CD14-positive monocyte (primary cell): ENCODE measurements around the gene C17orf107. TPM values are rescaled to one million over a fixed set of nuclear protein-coding genes. Genes with fewer than 3 reads are reported as not detected.

Source experiments
- DNase-seq, 3 donors: peaks; one replicate each; pipeline ENCODE4 v3.0.0-alpha.2; 2011 to 2022
- H2AFZ ChIP-seq: 2 replicates; pipeline ENCODE4 v1.6.0; 2012; ENCODE audit warnings: mild to moderate bottlenecking, low read depth, low read length, inconsistent platforms; ENCODE audit not compliant: insufficient read depth, poor library complexity, severe bottlenecking
- H3K27ac ChIP-seq, 2 donors: 1 replicate in 1 of 2; 2 replicates in 1 of 2; pipeline ENCODE4 v1.5.1; 2012 to 2013; ENCODE audit warnings: low read length in 2 of 2, control low read depth in 1 of 2, inconsistent platforms in 1 of 2, low read depth in 1 of 2, mild to moderate bottlenecking in 1 of 2
- H3K27me3 ChIP-seq, 2 donors: one replicate each; pipeline versions ENCODE4 v1.6.0 to v1.6.1; 2011 to 2013; ENCODE audit warnings: low read length in 2 of 2; ENCODE audit not compliant: control insufficient read depth in 2 of 2, insufficient read depth in 2 of 2
- H3K36me3 ChIP-seq, 2 donors: replicated peaks in 1 of 2; 1 replicate in 1 of 2; 2 replicates in 1 of 2; pipeline versions ENCODE4 v1.5.1 to v1.6.1; 2012 to 2013; ENCODE audit warnings: low read length in 2 of 2, control low read depth in 1 of 2, inconsistent platforms in 1 of 2, mild to moderate bottlenecking in 1 of 2; ENCODE audit not compliant: insufficient read depth in 2 of 2, control insufficient read depth in 1 of 2
- H3K4me1 ChIP-seq, 2 donors: 1 replicate in 1 of 2; 2 replicates in 1 of 2; pipeline versions ENCODE4 v1.5.1 to v1.6.1; 2012 to 2013; ENCODE audit warnings: low read length in 2 of 2, control low read depth in 1 of 2, inconsistent platforms in 1 of 2, mild to moderate bottlenecking in 1 of 2, moderate library complexity in 1 of 2; ENCODE audit not compliant: insufficient read depth in 2 of 2, control insufficient read depth in 1 of 2
- H3K4me2 ChIP-seq: replicated peaks from 2 replicates; pipeline ENCODE3; 2012; ENCODE audit warnings: low read length, moderate library complexity, mild to moderate bottlenecking; ENCODE audit not compliant: poor library complexity, severe bottlenecking; ENCODE audit errors: extremely low read depth
- H3K4me3 ChIP-seq, 3 experiments: fragments of 200-600 bp in 1 of 3; sonication (generic) in 1 of 3; replicated peaks in 1 of 3; 1 replicate in 2 of 3; 2 replicates in 1 of 3; pipeline ENCODE4 v1.5.1; 2011 to 2013; ENCODE audit warnings: low read length in 3 of 3, mild to moderate bottlenecking in 3 of 3, control low read depth in 2 of 3, low read depth in 2 of 3, inconsistent platforms in 1 of 3, moderate library complexity in 1 of 3
- H3K79me2 ChIP-seq: 2 replicates; pipeline ENCODE4 v1.6.0; 2012; ENCODE audit warnings: mild to moderate bottlenecking, control low read depth, inconsistent platforms, low read length, moderate library complexity; ENCODE audit not compliant: insufficient read depth
- H3K9ac ChIP-seq: 2 replicates; pipeline ENCODE4 v1.6.0; 2017; ENCODE audit warnings: low read length, mild to moderate bottlenecking; ENCODE audit not compliant: insufficient read depth, poor library complexity, severe bottlenecking
- H3K9me3 ChIP-seq, 2 donors: replicated peaks in 1 of 2; 1 replicate in 1 of 2; 2 replicates in 1 of 2; pipeline versions ENCODE4 v1.5.1 to v1.6.1; 2012 to 2013; ENCODE audit warnings: low read length in 2 of 2, control low read depth in 1 of 2; ENCODE audit not compliant: control insufficient read depth in 1 of 2, insufficient read depth in 1 of 2
- H4K20me1 ChIP-seq: 2 replicates; pipeline ENCODE4 v1.6.0; 2012; ENCODE audit warnings: mild to moderate bottlenecking, low read length, control low read depth, moderate library complexity; ENCODE audit not compliant: insufficient read depth
- H3K27ac Mint-ChIP-seq, 7 donors: one replicate each; pipeline ENCODE4 v1.8.0; 2020; ENCODE audit warnings: mild to moderate bottlenecking in 7 of 7, mixed read lengths in 7 of 7, moderate library complexity in 6 of 7, inconsistent platforms in 2 of 7
- H3K27me3 Mint-ChIP-seq, 3 donors: one replicate each; pipeline ENCODE4 v1.8.0; 2021 to 2022; ENCODE audit warnings: low read depth in 3 of 3, mild to moderate bottlenecking in 3 of 3, mixed read lengths in 3 of 3, moderate library complexity in 3 of 3, inconsistent platforms in 1 of 3
- H3K36me3 Mint-ChIP-seq, 2 donors: one replicate each; pipeline ENCODE4 v1.8.0; 2020; ENCODE audit warnings: mixed read lengths in 2 of 2, inconsistent platforms in 1 of 2, mild to moderate bottlenecking in 1 of 2
- H3K4me1 Mint-ChIP-seq: one replicate; pipeline ENCODE4 v1.8.0; 2020; ENCODE audit warnings: mild to moderate bottlenecking, mixed read lengths
- H3K4me3 Mint-ChIP-seq, 2 donors: one replicate each; pipeline ENCODE4 v1.8.0; 2020; ENCODE audit warnings: mild to moderate bottlenecking in 2 of 2, mixed read lengths in 2 of 2, moderate library complexity in 1 of 2
- H3K9me3 Mint-ChIP-seq, 7 donors: one replicate each; pipeline ENCODE4 v1.8.0; 2020 to 2022; ENCODE audit warnings: mixed read lengths in 7 of 7, mild to moderate bottlenecking in 6 of 7, moderate library complexity in 6 of 7, inconsistent platforms in 2 of 7
- WGBS: methylation state at CpG from one replicate; pipeline ENCODE4 v1.1.5; 2013; ENCODE audit warnings: missing lambda C conversion rate; ENCODE audit not compliant: insufficient coverage; 5-methylcytosine and 5-hydroxymethylcytosine counted together
- intact Hi-C, 2 donors: fragments of 100-400 bp; cut with micrococcal nuclease; formaldehyde crosslinking; loops; one replicate each; pipeline versions ENCODE4 v1.15.0 to v1.15.1; 2023
- polyA plus RNA-seq, 3 donors: library from polyadenylated mRNA; depleted of rRNA in 1 of 3; unstranded in 2 of 3; stranded (reverse) in 1 of 3; fragments of 300-500 nt in 2 of 3; fragments of >200 nt in 1 of 3; fragmentation: Illumina TruSeq in 2 of 3; gene quantifications; 1 replicate in 2 of 3; 2 replicates in 1 of 3; pipeline ENCODE4 v1.2.3, GENCODE V29; 2012 to 2021
- TF ChIP-seq, protein P1 (sequence below): fragments of 200-600 bp; IDR thresholded peaks from one replicate; pipeline ENCODE4 v1.8.0; 2022; ENCODE audit warnings: antibody characterized with exemption, mild to moderate bottlenecking

C17orf107 gene
- polyA plus RNA-seq, 3 donors, result 1.9 to 5.1 (median 4.2) TPM

DNA sequence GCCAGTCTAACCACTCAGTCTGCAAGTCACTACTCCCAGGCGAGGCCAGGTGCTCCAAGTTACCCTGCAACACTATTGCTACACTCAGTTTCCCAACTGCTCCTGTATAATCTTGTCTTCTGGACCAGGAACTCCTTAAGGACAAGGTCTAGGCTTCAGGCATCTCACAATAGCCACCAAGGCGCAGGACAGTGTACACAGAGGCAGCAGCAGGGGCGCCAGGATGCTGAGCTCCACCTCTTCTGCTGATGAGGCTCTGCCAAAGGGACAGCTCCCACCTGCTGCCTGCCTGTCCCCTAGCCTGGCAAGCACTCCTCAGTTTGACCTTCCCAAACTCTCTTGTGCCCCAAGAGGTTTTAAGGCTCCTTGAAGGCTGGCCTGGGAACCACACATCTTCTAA, 37.1 kb downstream of the C17orf107 start:
- no peak overlapping the region for H3K4me3 ChIP-seq
- H3K4me3 Mint-ChIP-seq, result no peak overlapping the region
- H3K27ac Mint-ChIP-seq, result peak overlapping the region in 3 of 7 donors; percentile 21 to 80 (median 60)
- no peak overlapping the region for H3K4me2 ChIP-seq
- intact Hi-C loops, result loop anchor here in 1 of 2 donors (5.0 kb wide), 1 partner anchor 41 kb away; no protein-coding TSS in a partner anchor
- H3K4me1 Mint-ChIP-seq, result peaks cover 58% of the 10 kb centered on the region
- 91% methylated on average over 3 of the region's 3 CpGs for WGBS
- peaks cover 29 to 30% of the 10 kb centered on the region in 2 donors for H3K36me3 Mint-ChIP-seq
- no peaks in the 10 kb centered on the region for H3K9me3 Mint-ChIP-seq
- H3K9ac ChIP-seq, result no peak overlapping the region
- H2AFZ ChIP-seq, result no peak overlapping the region
- H3K4me1 ChIP-seq, result peaks cover 50 to 57% of the 10 kb centered on the region in 2 donors
- DNase-seq, result no peak
- peaks cover 27% of the 10 kb centered on the region for H4K20me1 ChIP-seq
- H3K9me3 ChIP-seq, result no peaks in the 10 kb centered on the region
- H3K27me3 ChIP-seq, result no peaks in the 10 kb centered on the region
- peaks cover 20 to 23% of the 10 kb centered on the region in 2 donors for H3K36me3 ChIP-seq
- H3K27ac ChIP-seq, result no peak overlapping the region
- TF ChIP-seq, protein P1, sequence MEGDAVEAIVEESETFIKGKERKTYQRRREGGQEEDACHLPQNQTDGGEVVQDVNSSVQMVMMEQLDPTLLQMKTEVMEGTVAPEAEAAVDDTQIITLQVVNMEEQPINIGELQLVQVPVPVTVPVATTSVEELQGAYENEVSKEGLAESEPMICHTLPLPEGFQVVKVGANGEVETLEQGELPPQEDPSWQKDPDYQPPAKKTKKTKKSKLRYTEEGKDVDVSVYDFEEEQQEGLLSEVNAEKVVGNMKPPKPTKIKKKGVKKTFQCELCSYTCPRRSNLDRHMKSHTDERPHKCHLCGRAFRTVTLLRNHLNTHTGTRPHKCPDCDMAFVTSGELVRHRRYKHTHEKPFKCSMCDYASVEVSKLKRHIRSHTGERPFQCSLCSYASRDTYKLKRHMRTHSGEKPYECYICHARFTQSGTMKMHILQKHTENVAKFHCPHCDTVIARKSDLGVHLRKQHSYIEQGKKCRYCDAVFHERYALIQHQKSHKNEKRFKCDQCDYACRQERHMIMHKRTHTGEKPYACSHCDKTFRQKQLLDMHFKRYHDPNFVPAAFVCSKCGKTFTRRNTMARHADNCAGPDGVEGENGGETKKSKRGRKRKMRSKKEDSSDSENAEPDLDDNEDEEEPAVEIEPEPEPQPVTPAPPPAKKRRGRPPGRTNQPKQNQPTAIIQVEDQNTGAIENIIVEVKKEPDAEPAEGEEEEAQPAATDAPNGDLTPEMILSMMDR, result no peak
- peaks cover 36% of the 10 kb centered on the region for H3K79me2 ChIP-seq
- H3K27me3 Mint-ChIP-seq, result peaks cover 7 to 14% (median 8%) of the 10 kb centered on the region in 3 donors

DNA sequence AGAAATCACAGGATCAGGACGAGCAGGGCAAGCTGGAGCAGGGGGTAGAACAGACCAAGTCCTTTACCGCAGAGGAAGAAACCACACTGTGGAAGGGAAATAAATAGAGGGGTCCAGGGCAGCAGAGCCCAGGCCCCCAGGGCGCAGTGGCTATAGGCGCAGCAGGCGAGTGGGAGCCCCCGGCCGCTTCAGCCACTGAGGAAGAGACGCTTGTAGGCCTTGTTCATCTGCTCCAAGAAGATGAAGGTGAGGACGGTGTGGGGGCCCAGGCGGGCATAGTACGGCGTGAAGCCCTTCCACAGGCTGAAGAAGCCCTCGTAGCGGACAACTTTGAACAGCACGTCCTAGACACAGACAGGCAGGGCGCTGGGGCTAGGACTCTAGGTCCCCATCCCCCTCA, 38.2 kb downstream of the C17orf107 start:
- Mint-ChIP-seq H3K27ac (no peak overlapping the region), H3K4me3 (no peak overlapping the region), H3K36me3 (peaks cover 38% of the 10 kb centered on the region in 2 donors), H3K9me3 (no peaks in the 10 kb centered on the region), H3K4me1 (peaks cover 59% of the 10 kb centered on the region), H3K27me3 (peaks cover 7 to 13% (median 8%) of the 10 kb centered on the region in 3 donors)
- Histone ChIP-seq H3K4me1 (peaks cover 52 to 59% of the 10 kb centered on the region in 2 donors), H3K27me3 (no peaks in the 10 kb centered on the region), H3K9me3 (no peaks in the 10 kb centered on the region), H3K36me3 (peaks cover 23 to 32% of the 10 kb centered on the region in 2 donors), H3K4me2 (no peak overlapping the region), H3K4me3 (no peak overlapping the region), H2AFZ (no peak overlapping the region), H3K27ac (no peak overlapping the region), H3K79me2 (peaks cover 47% of the 10 kb centered on the region), H3K9ac (no peak overlapping the region), H4K20me1 (peaks cover 36% of the 10 kb centered on the region)
- TF ChIP-seq, protein P1, result no peak
- intact Hi-C loops, result loop anchor here in 1 of 2 donors (5.0 kb wide), 1 partner anchor 40 kb away; no protein-coding TSS in a partner anchor
- 94% methylated on average over 14 of the region's 16 CpGs for WGBS
- DNase-seq, result no peak
